ENCODE measurements around the gene RNASE8.
A peak's percentile ranks its signal among the peaks of the same experiment; 100 is the strongest.

GRCh38 chr14:21103710-21104447 lies 46.3 kb downstream of the RNASE8 start:
- TF ChIP-seq CTCF (IDR thresholded peaks at IDR 0.05) (peak; percentile 24; the same call in 1 of the 2 replicates), ATF2 (CRISPR knock-in tag; IDR thresholded peaks at IDR 0.05; ENCODE audit: borderline replicate concordance, low read depth) (no peak), CBFB (CRISPR knock-in tag; IDR thresholded peaks at IDR 0.05; ENCODE audit: low read depth) (no peak), PRRX2 (CRISPR knock-in tag; IDR thresholded peaks at IDR 0.05) (no peak), FOXK1 (CRISPR knock-in tag; IDR thresholded peaks at IDR 0.05) (peak; percentile 18; the same call in 1 of the 2 replicates), FOXJ3 (CRISPR knock-in tag; IDR thresholded peaks at IDR 0.05; ENCODE audit: borderline replicate concordance) (no peak), ATF1 (CRISPR knock-in tag; IDR thresholded peaks at IDR 0.05) (no peak), ZBTB21 (CRISPR knock-in tag; IDR thresholded peaks at IDR 0.05; ENCODE audit: borderline replicate concordance) (no peak), USF2 (CRISPR knock-in tag; IDR thresholded peaks at IDR 0.05) (no peak), ESRRA (CRISPR knock-in tag; IDR thresholded peaks at IDR 0.05; ENCODE audit: borderline replicate concordance) (0 out of 2 replicates have a peak, but pooled peaks have one; percentile 15), JUN (CRISPR knock-in tag; IDR thresholded peaks at IDR 0.05) (no peak), NR1H2 (CRISPR knock-in tag; IDR thresholded peaks at IDR 0.05) (no peak)

Measured in WTC11 (cell line).